GM19328 (cell line): Measurements from ENCODE around the gene LIX1L.

ENCODE experiments used
- ATAC-seq: cut with Tn5 transposase; IDR thresholded peaks from one replicate; pipeline ENCODE4 v1.9.1; 2021; ENCODE audit warnings: mild to moderate bottlenecking, moderate library complexity; ENCODE audit not compliant: unreplicated experiment

The LIX1L gene

DNA sequence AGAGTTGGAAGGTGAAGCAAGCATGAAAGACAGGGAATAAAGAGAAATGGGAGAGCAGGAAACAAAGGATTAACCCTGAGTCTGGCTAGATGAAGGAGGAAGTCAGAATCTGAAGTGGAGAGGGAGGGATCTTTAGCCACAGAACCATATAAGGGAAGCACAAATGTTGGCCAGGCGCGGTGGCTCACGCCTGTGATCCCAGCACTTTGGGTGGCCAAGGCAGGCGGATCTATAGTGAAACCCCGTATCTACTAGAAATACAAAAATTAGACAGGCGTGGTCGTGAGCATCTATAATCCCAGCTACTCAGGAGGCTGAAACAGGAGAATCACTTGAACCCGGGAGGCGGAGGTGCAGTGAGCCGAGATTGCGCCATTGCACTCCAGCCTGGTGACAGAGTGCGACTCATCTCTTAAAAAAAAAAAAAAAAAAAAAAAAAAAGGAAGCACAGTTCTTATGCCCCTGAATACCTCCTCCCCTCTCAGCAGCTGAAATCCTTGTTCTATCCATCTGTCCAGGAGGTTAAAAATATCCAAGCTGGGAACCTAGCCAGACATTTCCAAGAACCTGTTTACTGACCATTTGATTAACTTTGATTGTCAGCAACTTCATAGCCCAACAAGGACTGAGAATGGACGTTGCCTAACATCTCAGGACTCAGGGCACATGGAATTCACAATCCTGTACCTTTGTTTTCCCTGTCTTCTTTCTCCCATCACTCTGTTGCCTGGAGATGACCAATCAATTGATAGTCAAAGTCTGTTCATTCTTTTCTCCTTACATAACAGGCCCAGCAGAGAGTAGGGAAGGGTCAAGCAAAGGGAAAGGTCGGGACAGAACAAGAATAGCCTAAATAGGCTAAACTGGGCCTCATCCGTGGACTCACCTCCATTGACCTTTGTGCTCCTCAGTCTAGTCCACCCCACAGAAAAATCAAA is 28.0 kb upstream of the LIX1L start:
- ATAC-seq: no peak

DNA sequence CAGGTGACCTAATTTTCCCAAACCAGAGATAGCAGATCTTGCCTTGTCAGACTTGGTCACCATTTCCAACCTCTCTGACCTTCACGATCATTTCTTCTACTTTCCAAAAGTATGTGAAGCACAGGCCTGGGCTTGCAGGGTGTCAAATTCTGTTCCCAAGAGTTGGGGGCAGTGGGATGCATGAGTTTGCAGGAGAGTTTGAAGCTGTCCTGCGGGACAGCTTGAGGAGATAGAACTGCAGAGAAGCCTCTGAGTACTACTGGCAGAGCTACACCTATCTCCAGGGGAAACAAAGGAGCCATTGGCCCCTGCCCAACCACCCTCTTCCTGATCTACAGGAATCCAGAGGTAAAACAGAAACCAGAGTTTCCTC is 27.3 kb upstream of the LIX1L start:
- ATAC-seq: no peak

DNA sequence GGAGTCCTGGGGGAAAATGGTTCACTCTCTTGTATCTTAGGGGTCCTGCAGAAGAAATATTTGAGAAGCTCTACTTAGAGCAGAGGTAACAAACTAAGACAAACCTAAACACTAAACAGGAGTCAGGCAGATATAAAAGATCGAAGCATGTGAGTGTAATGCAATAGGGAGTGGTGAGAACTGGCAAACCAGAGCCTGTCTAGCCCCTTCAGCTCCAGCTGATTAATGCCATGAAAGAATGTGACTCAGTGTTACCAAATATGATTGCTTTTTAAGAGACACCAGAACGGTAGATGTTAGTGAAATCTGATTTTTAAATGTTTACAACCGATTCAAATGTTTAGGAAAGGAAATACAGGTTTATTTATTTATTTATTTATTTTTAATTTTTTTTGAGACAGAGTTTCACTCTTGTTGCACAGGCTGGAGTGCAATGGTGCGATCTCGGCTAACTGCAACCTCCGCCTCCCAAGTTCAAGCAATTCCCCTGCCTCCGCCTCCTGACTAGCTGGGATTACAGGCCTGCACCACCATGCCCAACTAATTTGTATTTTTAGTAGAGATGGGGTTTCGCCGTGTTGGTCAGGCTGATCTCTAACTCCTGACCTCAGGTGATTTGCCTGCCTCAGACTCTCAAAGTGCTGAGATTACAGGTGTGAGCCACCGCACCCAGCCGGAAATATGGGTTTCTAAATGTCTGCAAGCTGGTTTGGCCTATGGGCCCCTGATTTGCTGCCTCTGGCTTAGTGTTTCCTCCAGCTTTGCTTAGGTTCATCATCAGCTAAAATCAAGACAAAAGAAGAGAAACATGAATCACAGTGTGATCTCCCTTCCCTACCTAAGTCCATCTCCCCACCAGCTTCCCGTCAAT is 26.4 kb upstream of the LIX1L start:
- no peak for ATAC-seq

DNA sequence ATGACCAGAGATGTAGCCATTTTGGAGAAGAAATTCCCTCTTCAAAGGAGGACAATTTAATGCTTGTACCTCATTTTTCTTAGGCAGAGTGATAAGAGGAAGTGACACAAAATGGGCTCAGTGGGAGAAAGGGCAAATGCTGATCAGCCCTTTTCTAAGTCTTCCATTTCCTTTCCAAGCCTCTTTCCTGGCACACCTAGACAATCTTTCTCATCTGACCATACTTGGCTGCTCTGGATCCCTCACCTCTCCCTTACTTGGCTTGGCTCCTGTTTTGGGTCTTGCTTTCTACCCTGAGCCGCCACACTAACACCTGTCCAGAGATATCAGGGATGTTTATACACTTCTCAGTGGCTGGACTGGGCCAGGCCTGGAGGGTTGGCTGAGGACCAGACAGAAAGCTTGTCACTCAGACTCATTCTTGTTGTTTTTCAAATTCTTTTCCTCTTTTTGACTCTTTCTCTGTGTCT is 25.4 kb upstream of the LIX1L start:
- ATAC-seq: no peak

DNA sequence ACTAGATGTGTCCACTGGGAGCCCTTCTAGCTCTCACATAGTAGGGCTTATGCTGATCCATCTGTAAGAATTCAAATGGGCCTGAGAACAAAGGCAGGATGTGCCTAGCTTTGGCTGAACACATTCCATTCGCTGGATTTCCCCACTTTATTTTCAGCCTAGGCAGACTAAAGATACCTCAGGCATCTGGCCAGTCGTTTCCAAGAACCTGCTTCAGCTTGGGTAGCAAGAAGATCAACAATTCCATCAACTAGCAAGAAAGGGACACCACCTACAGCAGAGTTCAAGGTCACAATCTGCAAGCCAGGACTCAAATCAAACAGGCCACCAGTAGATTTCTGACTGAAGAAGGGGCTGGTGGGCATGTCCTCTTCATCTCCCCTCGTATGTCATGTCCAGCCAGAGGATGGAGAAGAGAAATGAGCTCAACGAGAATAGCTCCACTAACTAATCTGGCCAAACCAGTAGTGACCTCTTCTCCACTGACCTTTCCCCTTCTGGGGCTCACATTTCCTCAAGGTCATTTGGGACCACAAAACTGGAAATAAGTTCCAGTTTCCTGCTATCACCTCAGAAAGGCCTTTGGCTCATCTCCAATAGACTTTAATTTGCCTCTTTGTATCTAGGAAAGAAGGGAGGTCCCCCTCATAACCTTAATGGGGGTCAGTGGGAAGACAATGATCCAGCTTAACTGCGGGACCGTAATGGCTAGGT is 24.4 kb upstream of the LIX1L start:
- ATAC-seq: no peak

DNA sequence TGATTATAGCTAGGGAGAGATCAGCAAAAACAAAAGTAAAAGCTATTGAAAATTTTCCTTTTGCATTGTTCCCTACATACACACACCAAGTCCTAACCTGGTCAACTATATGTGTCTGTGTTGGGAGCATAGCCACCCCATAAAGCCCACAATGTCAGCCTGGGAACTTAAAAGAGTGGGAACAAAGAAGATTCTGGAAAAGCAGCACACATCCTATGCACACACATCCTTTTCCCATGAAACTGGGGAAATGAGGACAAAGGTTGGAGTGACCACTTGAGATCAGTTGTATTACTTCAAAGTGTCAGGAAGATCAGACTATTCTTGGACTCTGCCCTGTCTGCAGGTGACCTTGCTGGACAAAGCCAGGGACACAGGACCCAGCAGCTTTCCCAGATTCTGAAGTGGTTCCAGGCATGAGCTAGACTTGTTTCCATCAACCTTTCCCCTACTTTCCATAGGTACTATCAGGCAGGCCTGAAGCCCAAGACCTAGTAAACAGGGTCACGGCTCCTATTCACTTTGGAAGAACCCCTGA is 22.7 kb upstream of the LIX1L start:
- no peak for ATAC-seq

DNA sequence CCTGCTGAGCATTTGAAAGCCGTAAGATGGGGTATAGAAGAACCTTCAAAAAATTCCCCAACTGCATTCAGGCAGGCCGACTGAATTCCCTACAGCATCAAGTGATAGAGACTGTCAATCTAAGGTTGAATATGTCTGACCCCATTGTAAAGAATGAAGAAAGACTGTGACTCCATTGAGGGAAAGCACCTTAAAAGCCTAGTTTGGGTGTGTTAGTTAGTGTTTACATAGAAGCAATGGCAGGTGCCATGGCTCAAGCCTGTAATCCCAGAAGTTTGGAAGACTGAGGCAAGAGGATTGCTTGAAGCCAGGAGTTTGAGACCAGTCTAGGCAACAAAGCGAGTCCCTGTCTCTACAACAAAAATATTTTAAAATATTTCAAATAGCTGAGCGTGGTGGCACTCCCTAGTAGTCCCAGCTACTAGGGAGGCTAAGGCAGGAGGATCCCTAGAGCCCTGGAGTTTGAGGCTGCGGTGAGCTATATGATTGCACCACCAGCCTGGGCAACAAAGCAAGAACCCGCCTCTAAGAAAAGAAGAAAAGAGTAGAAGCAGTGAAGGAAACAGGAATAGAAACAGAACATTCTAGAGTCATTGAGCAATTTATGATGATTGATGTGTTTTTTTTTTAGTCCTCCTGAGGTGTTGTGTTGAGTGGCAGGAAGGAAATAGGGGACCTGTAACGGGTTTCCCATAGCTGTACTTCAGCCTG is 22.1 kb upstream of the LIX1L start:
- ATAC-seq: no peak

DNA sequence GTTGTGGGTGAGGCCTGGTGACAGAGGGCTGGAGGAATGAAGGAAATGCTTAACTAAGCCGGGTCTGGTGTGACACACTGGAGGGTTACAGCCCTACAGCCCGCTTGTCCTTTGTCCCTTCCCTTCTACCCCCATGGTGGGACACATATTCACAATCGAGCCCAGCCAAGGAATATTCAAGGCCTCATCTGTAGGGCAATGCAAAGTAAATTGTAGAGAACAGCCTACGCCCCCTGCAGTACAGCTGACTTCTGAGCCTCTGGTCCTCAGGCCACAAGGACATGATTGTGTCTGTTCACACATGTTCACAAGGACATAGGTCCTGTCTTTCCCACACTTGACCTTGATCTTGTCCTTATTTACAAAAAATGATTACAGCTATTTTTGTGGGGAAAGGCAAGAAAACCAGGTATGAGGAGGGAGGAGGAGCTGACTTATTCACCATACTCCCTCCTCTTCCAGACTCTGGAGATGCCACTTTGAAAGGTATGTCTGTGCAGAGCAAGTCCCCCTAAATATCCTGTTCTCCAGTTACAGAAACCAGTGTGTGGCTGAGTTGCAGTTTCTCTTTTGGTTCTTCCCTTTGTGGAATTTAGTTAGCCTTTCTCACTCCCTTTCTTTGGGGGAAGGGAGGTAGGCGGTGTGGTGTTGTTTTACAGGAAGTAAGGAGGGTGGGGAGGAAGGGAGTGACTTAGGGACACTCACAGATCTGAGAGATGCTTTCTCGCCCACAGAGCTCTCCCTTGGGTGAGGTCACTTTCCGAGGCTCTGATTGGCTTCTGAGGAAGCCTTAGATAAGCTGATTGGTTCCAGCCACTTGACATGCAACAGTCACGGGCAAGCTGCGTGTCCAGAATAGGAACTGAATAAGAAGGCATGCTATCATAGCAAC is 21.3 kb upstream of the LIX1L start:
- peak; percentile 86 for ATAC-seq

DNA sequence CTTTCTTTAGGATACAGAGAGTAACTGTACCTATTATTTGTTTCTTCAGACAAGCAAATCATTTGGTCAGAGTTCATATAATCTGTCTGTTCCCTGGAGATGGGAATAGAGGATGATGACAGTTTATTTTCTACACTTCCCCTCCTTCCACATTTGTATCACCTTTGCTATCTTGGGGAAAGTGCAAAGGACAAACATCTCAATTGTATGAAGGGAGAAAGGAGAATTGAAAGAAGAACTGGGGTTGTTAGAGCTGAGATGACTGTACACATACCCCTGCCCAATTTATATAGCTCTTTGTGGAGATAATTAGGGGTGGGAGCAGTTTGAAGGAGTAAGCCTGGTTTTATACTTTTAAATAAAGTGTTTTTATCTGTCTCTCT is 20.6 kb upstream of the LIX1L start:
- ATAC-seq: no peak

DNA sequence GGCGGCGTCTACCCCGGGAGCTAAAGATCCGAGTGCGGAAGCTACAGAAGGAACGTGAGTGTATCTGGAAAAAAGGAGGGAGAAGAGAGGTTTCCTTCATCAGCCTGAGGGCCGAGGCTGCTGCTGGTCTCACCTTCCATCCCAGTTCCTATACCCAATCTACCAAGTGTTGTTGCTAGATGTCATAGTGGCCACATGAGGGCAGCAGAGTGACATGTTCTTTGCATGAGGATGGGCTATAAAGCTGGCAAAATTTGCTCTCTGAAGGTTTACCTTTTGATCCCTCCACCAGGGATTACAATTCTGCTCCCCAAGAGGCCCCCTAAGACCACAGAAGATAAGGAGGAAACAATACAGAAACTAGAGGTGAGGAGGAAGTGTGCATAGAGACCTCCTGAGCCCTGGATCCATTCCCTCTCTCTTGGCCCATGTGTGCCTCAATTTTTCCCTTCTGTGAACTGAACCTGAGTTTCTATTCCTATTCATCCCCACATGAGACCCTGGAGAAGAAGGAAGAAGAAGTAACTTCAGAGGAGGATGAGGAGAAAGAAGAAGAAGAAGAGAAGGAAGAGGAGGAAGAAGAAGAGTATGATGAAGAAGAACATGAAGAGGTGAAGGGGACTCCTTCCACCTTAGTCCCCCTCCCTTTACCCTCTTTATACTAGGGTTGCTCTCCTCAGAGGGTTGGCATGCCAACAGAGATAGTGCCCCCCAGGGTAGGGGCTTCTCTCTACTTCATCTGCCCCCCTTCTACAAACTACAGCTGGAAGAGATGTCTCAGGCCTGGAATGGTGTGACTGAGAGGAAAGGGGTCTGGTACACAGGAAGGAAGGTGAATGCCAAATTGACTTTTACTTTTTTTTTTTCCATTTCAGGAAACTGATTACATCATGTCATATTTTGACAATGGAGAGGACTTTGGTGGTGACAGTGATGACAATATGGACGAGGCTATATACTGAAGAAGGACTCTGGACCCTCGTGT is 20.0 kb upstream of the LIX1L start:
- no peak for ATAC-seq

DNA sequence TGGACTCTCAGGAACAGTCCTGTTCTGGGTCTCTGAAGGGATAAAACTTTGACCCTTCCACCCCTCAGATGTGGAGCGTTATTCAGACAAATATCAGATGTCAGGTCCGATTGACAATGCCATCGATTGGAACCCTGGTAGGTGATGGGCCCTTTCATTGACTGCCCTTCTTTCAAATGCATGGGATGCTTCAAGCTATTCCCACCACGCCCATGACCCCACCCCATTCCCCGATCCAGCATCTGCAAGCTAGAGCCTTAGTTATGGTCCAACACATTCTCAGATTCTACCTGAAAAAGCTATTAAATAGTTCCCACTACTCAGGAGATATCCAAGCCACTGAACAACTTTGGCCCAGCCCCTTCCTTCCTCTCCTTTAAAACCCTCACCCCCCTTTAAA is 19.2 kb upstream of the LIX1L start:
- no peak for ATAC-seq

DNA sequence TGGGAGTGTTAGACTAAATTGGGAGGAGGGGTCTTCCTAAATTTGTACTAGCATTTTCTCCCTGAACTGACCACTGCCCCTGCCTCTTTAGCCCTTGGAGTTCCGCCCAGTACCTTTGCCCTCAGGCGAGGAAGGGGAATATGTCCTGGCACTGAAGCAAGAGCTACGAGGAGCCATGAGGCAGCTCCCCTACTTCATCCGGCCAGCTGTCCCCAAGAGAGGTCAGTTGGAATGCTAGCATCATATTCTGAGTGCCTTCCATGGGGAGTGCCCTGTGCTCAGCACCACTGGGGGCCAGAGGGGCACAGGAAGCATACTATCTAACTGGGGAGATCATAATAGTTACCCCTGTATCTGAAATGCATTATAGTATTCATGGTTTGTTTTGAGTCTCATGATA is 17.4 kb upstream of the LIX1L start:
- ATAC-seq: no peak

DNA sequence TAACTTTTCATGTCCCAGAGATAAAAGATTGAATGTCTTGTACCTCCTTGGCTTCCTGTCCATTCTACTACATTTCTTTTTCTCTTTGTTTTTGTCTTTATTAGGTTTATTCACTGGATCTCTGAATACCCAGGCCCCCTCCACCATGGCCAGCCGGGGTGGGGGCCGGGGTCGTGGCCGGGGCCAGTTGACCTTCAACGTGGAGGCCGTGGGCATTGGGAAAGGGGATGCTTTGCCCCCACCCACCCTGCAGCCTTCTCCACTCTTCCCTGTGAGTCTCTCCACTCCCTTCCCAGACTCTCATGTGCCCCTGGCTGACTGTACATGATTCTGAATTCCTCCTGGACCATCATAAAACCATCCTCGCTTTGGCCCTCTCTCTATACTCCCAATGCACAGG is 16.9 kb upstream of the LIX1L start:
- no peak for ATAC-seq

DNA sequence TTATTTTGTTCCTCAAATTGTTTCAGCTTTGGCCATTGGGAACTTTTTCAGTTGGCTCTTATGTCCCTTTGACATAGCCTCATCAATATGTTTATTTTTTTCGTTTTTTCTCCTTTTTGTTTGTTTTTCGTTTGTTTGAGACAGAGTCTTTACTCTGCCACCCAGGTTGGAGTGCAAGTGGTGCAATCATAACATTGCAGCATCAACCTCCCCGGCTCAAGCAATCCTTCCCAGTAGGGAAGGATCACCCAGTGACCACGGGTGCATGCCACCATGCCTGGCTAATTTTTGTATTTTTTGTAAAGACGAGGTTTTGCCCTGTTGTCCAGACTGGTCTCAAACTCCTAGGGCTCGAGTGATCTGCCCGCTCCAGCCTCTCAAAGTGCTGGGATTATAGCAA is 14.8 kb upstream of the LIX1L start:
- no peak for ATAC-seq

DNA sequence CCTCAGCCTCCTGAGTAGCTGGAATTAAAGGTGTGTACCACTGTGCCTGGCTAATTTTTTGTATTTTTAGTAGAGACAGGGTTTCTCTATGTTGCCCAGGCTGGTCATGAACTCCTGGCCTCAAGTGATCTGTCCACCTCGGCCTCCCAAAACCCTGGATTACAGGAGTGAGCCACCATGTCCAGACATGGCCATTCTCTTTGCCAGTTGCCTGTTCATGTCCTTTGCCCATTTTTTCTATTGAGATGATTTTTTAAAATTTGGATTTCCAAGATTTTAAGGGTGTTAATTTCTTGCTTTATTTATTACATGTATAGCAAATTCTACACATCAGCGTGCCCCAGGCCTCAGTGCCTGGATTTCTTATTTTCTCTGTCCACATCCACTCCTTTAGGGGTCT is 9.5 kb upstream of the LIX1L start:
- no peak for ATAC-seq

DNA sequence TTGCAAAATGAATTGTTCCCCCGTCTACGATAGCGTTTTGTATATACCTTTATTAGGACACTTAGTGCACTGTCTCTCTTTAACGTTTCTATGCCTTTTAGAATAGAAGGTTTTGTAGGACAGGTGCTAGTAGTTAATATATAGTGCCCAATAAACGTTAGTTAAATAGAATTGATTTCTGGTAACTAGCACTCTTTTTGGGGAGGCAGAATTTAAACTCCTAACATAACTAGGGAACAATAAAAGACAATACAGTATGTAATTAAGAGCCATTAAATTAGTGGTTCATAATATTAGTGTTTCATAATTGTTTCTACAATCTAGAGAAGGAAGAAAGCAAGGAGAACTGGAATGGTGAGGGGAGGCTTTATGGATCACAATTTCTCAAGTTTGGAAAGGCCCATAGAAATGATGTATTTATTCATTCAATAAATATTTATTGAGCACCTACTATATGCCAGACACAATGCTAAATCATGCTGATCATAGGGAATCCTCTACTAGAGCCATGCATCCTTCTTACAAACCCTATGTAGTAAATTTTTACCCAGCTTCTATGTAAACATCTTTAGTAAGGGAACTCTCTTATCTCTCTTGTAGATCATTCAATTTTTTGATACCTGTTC is 7.4 kb upstream of the LIX1L start:
- ATAC-seq: no peak

DNA sequence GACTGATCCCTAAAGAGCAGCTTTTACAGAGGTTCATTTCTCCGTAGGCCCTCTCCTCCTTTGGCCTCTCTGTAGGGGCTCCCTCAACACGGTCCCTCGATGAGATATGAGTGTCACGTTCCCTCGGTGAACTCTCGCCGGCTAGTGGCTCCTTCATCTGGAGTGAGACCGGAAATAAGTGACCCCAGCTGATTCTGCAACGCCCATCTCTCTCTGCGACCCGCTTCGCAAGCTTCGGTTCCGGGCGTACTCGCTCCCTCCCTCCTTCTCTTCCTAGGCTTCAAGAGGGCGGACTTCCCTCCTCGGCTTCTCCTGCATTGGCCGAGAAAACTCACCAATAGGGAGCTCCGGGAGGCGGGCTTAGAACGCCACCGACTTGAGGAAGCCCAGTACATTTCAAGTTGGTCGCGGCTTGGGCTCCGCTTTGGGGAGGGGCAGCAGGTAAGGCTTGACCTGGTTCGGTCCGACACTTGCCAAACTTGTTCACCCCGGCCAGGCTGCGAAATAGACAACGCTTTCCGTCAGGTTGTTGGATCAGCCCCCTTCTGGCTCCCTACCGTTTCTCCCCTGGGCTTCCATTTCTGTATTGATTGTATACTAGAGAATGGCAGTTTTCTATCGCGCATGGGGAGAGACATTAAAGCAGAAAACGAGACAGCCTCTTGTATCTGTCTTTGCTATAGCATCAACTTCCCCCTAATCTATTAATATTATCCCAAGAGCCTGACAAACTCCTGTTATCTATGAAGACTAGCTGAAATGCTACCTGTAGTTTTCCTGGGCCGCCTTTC is 6.7 kb upstream of the LIX1L start, which contains the start of the genes ANKRD34A and POLR3GL:
Gene ANKRD34A, minus strand, starts transcription at position 248 of the 791 bp plus-strand sequence. CDS start 2,816 bp downstream, outside the sequence.
Gene POLR3GL, plus strand, starts transcription at position 363 of the 791 bp plus-strand sequence. CDS start 10,176 bp downstream, outside the sequence.
- peak; percentile 73 for ATAC-seq
